IPS DF 19.7 (cell line): ENCODE data around the gene STBD1.
"Not testable (repeated sequence)": the region's sequence is repeated elsewhere in the genome, so short reads cannot be mapped to it uniquely, and the experiment has no call there.

ENCODE experiments used
- DNase-seq: peaks from one replicate; pipeline ENCODE4 v3.0.0-alpha.2; 2013; ENCODE audit warnings: low read depth, low spot score

STBD1 gene

GRCh38 chr4:76305971-76306881 lies at the start of gene STBD1:
TSS of gene STBD1 (plus strand) at chr4:76306733. CDS start at chr4:76306770, 37 bp downstream.
- DNase-seq, result peak; percentile 17

GRCh38 chr4:76256968-76257367 lies 49.6 kb upstream of the STBD1 start:
- DNase-seq, result no peak

GRCh38 chr4:76257824-76258223 lies 48.7 kb upstream of the STBD1 start:
- no peak for DNase-seq

- DNase-seq, result no peak
These were observed 46.0 kb upstream of the STBD1 start for GRCh38 chr4:76260571-76260970.

DNA sequence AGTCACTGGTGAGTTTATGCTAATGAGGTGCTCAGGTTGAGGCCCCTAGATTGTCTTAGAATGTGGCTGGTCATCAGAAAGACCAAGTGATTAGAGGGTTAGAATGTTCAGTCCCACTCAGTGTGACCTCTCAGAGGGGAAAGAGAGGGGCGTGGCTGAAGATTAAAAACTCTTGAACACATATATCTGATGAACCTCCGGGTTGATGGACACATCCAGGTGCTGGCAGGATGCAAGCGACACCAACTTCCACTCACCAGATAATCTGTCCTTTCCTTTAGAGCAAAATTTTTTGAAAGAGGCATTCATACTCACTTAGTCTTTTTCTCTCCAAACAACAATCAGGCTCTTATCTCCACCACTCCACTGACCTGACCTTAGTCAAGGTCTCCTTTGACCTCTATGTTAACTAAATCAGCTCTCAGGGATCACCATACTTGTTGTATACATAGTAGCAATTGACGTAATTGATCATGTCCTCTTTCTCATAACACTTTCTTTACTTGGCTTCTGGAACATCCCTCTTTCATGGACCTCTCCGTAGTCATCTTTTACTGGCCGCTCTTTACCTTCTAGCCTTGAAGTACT lies 40.8 kb upstream of the STBD1 start:
- DNase-seq, result no peak

GRCh38 chr4:76266627-76267026 lies 39.9 kb upstream of the STBD1 start:
- DNase-seq, result no peak

DNA sequence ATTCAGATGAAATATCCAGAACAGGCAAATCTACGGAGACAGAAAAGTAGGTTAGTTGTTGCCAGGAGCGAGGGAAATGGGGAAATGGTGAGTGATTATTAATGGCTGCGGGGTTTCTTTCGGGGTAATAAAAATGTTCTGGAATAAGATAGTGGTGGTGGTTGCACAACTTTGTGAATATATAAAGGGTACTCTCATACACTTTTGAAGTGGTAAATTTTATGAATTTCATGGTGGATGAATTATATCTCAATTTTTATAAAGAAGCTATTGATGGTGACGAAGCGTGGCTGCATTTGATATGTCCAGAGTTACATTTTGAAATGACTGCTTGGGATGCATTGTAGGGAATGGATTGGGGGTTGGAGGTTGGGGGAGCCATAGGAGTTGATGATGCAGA lies 38.7 kb upstream of the STBD1 start:
- no peak for DNase-seq

DNA sequence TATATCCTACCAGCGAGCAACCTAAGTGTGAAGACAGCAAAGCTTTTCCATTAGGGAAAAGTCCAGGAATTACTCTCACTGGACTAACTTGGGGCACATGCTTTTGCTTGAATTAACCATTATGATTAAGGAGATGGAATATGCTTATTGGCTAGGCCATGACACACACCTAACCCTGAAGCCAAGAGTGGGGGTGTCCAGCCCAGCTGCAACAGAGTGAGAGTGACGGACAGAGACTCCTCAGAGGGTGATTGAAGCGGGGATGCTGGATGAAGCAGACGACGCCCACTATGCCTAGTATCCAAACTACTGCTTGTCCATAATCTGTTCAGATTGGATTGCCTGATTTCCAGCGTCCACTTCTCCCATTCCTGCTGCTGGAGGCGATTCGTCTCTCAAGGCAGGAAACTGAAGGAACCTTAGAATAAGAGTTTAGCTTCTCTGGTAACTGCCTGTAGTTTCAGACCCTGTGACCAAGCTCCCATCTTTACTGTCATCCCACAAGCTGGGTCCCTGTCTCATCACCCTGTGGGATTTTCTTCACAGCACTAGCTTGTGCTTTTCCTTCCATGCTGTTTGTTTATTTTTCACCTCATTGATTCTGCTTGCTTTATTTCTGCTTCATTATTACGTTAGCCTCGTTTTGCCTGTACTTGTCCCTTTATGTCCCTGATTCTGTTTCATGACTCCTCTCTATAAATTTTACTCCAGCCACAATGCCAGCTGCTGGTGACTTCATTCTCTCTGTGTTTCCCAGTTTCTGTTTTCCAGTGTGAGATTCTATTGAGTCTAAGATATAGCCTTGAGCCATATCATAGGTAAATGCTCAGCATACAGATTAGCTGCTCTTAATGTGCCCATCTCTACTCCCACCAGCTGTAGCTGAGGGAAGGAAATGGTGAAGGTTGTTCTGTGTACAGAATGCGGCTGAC lies 36.0 kb upstream of the STBD1 start:
- no peak for DNase-seq

DNA sequence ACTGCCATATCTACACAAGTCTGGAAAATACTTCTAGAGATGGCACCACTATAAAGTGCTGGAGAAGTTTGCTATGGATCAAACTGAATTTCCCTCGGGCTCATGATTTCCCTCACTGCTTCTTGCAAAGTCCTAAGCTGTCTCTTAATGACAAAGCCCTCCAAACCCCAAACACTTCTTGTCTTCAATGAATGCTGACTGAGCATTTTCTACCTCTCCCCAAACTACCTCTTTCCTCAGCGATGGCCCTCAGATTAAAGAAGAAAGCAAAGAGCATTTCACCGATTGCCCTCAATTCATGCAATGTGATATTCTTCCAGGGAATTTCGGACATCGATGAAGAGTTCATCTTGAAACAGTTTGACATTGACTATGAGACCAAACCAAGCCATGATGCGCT lies 35.3 kb upstream of the STBD1 start:
- DNase-seq, result no peak

- DNase-seq, result no peak
These were observed 34.5 kb upstream of the STBD1 start for GRCh38 chr4:76272073-76272472.

GRCh38 chr4:76272582-76272981 lies 34.0 kb upstream of the STBD1 start:
- DNase-seq, result no peak

- no peak for DNase-seq
These were observed 33.5 kb upstream of the STBD1 start for GRCh38 chr4:76272999-76273398.

DNA sequence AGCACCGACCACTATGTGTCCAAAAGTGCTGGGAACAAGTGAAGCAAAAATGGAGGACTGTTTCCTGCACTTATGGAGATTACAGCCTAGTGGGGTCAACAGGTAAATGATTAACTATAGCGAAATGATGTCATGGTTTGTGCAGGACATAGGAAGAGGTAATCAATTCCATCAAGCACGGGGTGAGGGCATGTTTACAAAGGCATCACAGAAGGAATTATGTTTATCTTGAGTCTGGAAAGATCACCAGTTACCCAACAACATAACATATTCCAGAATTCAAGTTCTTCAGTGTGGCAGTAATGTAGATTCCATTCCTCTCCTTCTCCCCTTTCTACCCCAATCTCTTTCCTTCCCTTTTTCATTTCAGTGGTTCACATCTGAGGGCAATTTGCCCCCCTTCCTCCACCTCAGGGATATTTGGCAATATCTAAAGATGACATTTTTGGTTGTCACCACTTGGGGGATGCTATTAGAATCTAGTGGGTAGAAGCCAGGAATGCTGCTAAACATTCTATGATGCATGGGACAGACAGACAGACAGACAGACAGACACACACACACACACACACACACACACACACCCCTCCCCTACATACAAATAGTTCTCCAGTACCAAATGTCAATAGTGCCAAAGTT lies 30.9 kb upstream of the STBD1 start:
- DNase-seq, result no peak

DNA sequence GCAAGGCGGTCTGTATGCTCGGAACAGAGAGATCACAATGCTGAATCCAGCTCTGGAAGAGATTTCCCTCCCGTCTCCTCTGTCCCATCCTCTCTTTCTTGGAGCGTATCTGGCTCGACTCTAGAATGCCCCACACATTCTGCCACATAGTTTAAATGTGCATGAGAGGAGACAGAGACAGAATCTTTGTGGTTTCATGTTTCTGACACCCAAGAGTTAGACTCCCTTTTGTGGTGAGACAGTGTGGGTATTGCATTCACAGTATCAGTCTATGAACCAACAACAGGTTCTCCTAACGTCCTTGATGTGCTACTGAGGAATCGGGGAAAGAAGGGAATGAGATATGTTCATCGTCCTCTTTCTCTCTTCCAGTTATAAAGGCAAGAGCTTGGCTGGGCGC lies 29.7 kb upstream of the STBD1 start:
- no peak for DNase-seq

DNA sequence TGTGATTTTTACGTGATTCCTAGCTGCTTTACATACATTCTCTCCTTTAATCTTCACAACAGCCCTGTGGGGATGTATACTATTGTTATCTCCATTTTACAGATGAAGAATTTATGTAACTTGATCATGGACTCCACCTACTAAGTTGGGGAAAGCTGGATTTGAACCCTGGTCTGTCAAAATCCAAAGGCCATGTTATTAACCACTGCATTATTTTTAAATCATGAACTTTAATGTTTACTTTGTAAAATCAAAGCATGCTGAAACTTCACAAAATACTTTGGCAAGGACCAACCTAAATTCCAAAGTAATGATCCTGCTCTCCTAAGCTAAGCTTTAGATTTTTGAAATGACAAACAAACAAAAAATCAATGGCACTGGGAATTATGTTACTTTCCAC lies 28.9 kb upstream of the STBD1 start:
- DNase-seq, result no peak

GRCh38 chr4:76278583-76278982 lies 27.9 kb upstream of the STBD1 start:
- no peak for DNase-seq

GRCh38 chr4:76279462-76279861 lies 27.1 kb upstream of the STBD1 start:
- no peak for DNase-seq

DNA sequence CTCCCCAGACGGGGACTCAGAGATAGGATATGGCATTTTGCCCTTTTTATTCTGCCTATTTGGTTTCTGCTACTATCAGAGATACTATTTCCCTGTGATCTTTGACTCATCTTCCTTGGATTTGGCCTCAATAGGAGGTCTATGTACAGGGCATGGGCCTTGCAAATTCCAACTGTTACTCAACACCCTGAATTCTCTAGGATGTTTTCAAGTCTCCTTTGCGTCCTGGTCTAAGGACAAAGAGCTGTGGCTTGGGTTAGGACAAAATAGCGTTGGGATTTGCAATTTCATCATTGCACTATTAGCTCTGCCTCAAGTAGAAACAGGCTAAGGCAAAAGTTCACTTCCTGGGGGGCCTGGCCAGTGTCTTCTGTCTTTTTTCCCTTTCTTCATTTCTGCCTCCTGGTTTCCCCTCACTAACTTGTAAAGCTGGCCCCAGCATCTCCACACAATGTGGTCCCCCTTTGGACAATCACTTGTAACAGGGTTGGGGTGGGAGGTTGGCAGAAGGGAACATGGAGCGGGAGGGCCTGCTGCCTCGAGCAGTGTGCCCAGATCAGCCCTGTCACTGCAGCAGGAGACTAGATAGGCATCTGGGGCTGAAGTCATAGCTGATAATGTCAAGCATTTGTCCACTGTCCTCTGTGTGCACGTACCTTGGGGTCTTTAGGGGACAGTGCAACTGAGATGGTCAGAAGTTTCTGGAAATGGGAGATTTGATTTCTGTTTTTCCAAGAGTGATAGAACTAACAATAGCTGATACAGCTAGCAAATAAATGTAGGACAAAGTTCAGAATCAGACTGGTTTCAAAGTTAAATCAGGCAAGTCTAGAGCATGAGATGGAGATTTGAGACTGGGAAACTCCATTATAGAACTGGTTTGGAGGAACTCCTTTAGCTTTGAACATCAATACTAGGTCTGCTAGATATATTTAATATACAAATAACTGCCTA lies 25.8 kb upstream of the STBD1 start:
- DNase-seq, result no peak

DNA sequence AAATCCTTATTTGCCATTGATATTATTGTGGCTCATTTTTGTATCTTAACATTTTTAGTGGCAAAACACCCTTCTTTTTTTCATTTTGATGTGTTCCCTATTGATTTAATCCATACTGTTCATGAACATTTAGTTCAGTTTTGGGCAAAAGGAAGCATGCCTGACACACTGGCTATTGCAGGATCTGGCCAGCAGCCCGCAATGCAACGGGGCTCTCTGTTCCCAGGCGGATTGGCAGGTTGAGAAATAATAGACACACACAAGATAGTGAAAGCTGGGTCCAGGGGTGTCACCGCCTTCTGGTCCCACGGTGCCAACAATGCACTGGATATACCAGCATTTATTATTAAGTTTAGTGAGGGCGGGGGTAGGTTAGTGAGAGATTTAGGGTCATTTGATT lies 24.9 kb upstream of the STBD1 start:
- not testable (repeated sequence) for DNase-seq

GRCh38 chr4:76282941-76283689 lies 23.4 kb upstream of the STBD1 start:
- DNase-seq, result no peak
